GDM1 (cell line): ENCODE data around the gene KCNK15.

Experiments
- DNase-seq: peaks from one replicate; lab custom pipeline; 2025; lab: John Stamatoyannopoulos, UW

Gene KCNK15

DNA sequence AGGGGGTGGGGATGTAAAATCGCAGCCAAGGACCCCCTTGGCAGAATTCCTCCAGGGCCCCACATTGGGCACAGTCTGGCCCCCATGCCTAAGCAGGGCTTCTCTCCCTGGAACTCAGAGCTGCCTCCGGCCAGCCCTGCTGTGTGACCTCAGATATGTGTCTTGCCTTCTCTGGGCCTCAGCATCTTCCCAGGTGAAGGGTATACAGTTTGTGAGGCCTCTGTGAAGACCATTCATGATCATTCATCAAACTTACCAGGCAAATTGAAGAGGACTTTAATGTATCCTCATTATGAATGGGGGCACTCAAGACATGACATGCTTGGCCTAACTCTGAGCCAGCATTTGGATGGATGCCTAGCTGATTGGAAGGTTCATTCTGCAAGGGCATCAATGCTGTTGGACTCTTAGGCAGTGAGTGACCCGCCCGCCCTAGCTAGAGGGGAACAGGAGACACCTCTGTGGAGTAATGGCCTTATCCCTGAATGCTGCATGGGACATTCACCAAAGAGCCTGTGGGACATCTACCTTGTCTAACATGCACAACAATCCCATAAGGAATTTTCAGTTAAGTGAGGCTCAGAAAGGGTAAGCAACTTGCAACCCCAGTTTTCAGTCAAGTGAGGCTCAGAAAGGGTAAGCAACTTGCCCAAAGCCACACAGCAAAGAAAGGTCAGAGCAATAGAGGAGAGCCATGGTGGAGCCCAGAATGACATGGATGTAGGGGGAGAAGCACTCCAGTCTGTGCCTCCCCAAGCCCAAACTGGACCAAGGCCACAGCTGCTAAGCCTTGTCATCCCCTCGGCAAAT lies 30.0 kb upstream of the KCNK15 start:
- no peak for DNase-seq

GRCh38 chr20:44716309-44717106 lies 29.2 kb upstream of the KCNK15 start:
- no peak for DNase-seq

DNA sequence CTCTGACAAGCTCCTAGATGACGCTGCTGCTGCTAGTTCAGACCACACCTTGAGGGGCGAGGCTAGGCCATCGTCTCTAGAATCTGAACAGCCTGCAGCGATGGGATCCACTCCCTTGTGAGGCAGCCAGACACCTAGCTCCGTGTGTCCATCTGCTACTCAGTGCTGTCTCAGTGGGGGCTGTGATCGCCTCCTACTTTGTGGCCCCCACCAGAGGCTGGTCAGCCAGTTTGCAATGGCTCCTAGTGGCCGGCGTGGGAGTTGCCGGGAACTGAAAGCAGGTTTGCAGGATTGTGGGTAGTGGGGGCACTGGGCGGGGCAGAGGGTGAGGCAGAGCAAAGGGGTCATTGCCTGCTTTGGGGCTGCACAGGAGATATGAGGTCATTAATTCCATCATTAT lies 27.7 kb upstream of the KCNK15 start:
- no peak for DNase-seq

GRCh38 chr20:44719841-44720240 lies 25.8 kb upstream of the KCNK15 start:
- no peak for DNase-seq

DNA sequence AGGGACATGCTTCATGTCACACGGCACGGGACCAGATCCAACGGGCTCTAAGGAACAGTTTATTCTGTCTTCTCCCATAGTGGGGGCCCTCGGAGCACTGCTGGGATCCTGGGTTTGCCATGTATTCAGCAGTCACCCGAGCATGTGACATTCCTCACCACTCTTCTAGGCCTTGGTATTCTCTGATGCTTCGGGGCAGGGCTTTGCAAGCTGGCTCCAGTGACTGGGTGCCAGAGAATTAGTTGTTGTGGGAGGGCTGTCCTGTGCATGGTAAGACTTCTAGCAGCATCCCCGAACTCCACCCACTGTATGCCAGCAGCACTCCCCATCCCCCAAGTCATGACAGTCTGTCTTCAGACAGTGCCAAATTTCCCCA lies 25.1 kb upstream of the KCNK15 start:
- DNase-seq = no peak

DNA sequence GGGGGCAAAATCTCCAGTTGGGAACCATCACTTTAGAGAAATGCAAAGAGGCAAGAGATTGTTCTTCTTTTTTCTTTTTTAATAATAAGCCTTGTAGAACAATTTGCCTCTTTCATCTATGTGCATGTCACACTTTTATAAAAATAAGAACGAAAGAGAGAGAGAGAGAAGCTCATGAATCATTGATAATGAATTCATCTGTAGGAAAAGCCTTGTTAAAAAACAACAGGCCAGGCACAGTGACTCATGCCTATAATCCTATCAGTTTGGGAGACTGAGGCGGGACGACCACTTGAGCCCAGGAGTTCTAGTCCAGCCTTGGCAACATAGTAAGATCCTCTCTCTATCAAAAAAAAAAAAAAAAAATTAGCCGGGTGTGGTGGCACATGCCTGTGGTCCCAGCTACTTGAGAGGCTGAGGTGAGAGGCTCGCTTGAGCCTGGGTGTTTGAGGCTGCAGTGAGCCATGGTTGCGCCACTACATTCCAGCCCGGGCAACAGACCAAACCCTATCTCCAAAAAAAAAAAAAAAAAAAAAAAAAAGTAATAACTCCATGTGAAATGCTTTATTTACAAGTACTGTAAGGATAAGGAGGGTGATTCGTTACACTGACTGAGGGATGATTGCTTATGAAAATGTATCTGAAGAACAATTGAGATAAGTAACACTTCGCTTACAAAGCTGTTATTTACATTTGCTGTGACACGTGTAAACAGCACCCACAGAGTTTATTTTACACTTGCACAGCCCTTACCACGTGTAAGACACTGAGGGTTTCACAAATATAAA lies 24.5 kb upstream of the KCNK15 start:
- no peak for DNase-seq

GRCh38 chr20:44721785-44722054 lies 23.9 kb upstream of the KCNK15 start:
- DNase-seq = no peak

GRCh38 chr20:44722990-44723389 lies 22.7 kb upstream of the KCNK15 start:
- DNase-seq = no peak

DNA sequence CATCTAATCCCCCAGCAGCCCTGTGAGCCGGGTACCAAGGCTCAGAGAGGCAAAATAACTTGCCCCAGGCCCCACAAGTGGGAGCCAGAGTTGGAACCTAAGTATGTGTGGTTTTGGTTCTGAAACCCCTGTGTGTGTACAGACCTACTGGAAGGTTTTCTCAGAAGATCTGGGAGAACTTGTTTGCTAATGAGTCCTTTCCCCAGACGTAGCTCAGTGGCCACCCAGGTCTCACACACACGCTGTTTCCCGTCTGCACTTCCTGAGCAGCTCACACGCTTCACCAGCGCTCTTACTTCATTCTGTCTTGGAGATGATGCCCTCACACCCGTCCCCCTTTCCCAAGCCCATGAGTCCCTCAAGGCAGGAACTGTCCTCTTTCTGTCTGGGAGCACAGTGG lies 22.3 kb upstream of the KCNK15 start:
- DNase-seq = no peak

DNA sequence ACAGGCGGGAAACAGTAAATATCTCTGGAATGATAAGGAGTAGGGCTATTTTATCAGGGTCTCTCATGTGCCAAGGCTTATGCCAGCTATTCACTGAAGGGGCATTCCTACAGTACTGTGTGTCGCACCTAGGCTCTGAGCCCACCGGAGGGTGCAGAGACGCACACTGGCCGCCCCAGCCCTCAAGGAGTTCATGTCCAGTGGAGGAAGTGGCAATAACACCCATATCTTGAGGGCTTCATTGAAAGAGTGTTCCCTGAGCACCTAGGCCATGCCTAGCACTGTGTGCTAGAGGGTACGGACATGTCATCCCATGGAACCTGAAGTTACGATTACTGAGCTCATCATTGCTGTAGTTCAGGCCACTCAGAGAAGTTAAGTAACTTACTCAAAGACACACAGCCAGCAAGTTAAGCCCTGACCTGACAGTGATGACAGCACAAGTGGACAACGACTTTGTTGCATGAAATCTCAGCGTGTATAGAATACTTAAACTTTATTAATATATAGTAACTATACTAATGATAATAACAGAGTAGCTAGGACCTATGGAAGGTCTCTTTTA lies 21.8 kb upstream of the KCNK15 start:
- DNase-seq = no peak

DNA sequence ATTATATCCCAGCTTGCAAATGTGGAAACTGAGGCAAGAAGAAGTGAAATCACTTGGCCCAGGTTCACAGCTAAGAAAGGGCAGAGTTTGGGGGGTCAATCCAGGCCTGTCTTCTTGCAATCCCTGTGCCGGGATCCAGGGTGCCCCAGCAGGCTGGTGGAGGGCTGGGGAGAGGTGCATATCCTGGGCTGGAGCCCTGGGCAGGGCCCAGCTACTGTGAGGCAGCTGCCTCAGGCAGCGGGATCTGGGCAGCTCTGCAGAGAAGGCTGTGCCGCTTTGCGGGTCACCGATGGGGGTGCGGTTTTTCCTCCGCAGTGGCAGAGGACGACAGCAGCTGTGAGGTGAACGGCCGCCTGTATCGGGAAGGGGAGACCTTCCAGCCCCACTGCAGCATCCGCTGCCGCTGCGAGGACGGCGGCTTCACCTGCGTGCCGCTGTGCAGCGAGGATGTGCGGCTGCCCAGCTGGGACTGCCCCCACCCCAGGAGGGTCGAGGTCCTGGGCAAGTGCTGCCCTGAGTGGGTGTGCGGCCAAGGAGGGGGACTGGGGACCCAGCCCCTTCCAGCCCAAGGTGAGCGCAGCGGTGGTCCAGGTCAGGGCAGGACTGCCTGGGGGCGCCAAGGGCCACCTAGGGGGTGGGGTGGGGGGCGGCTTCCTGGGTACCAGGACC lies 21.1 kb upstream of the KCNK15 start:
- no peak for DNase-seq

DNA sequence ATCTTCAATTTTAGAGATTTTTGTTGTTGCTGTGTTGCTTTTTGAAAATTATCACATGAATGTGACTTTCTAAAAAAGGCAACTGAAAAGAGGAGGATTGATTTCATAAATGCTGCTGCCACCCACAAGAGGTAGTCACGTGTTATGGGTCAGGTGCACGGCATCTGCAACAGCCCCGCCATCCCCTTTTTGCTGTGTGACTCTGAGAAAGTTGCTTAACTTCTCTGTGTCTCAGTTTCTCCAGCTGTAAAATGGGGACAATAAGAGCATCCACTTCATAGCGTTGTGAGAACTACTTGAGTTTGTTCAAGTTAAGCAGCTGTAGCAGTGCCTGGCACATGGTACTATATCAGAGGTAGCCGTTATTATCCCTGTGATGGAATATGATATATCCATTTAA lies 19.8 kb upstream of the KCNK15 start:
- DNase-seq = no peak

GRCh38 chr20:44727039-44727438 lies 18.6 kb upstream of the KCNK15 start:
- DNase-seq = no peak

GRCh38 chr20:44727651-44728050 lies 18.0 kb upstream of the KCNK15 start:
- no peak for DNase-seq

GRCh38 chr20:44728801-44729443 lies 16.7 kb upstream of the KCNK15 start:
- no peak for DNase-seq

GRCh38 chr20:44730441-44730840 lies 15.2 kb upstream of the KCNK15 start:
- no peak for DNase-seq

DNA sequence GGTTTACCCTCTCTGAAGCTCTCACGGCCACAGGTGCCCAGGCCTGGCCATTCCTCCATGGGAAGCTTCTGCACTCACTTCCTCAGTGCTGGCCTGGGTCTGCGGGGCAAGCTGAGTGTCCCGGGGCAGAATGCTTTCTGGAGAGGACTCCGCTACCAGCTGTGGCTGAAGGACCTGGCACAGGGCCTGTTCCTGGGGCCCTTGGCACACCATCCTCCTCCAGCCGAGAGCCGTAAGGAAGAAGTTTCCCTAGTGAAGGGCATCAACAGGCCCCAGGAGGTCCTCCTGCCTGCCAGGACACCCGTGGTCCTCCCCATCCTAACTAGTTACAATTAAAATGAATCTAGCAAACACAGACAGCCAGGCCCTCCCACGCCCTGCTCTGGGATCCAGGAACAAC lies 14.0 kb upstream of the KCNK15 start:
- DNase-seq = no peak

- no peak for DNase-seq
Measured at GRCh38 chr20:44732327-44732726, 13.3 kb upstream of the KCNK15 start.

DNA sequence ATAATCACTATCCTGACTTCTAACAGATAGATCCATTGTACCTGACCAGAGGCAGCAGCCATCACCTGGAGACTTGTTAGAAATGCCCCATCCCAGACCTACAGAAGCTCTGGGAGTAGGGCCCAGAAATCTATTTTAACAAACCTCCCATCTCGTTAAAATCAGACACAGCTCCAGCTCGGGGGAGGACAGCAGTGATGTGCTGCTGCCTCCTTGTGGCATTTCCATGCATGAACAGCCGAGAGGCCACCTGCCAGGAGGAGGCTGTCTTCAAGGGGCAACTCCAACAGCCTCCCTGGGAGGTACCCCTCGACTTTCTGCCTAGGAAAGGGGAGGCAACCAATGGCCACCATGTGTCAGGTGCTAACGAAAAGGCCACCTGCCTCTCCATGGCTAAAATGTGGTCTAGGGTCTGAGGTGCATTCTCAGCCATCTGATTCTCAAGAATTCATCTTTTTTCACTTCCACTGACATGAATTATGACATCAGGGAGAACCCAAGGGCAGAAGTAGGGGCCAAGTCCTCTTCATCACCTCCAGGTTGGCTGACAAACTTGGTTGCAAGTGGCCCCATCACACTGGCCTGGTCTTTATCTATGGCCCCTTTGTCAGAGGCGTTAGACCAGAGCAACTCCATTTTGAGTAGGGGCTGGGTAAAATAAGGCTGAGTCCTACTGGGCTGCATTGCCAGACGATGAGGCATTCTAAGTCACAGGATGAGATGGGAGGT lies 12.2 kb upstream of the KCNK15 start:
- DNase-seq = peak; percentile 42

- no peak for DNase-seq
Measured at GRCh38 chr20:44734938-44735337, 10.7 kb upstream of the KCNK15 start.

- DNase-seq = no peak
Measured at GRCh38 chr20:44735816-44736169, 9.9 kb upstream of the KCNK15 start.
